ENCODE results near the gene IGFBP3. TPM values are rescaled to one million over a fixed set of nuclear protein-coding genes. Genes with fewer than 3 reads are reported as not detected.

Gene IGFBP3, protein sequence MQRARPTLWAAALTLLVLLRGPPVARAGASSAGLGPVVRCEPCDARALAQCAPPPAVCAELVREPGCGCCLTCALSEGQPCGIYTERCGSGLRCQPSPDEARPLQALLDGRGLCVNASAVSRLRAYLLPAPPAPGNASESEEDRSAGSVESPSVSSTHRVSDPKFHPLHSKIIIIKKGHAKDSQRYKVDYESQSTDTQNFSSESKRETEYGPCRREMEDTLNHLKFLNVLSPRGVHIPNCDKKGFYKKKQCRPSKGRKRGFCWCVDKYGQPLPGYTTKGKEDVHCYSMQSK
- total RNA-seq (2014; rRNA removed; shearing (Covaris generic)): 154 and 159 TPM in 2 replicates

DNA sequence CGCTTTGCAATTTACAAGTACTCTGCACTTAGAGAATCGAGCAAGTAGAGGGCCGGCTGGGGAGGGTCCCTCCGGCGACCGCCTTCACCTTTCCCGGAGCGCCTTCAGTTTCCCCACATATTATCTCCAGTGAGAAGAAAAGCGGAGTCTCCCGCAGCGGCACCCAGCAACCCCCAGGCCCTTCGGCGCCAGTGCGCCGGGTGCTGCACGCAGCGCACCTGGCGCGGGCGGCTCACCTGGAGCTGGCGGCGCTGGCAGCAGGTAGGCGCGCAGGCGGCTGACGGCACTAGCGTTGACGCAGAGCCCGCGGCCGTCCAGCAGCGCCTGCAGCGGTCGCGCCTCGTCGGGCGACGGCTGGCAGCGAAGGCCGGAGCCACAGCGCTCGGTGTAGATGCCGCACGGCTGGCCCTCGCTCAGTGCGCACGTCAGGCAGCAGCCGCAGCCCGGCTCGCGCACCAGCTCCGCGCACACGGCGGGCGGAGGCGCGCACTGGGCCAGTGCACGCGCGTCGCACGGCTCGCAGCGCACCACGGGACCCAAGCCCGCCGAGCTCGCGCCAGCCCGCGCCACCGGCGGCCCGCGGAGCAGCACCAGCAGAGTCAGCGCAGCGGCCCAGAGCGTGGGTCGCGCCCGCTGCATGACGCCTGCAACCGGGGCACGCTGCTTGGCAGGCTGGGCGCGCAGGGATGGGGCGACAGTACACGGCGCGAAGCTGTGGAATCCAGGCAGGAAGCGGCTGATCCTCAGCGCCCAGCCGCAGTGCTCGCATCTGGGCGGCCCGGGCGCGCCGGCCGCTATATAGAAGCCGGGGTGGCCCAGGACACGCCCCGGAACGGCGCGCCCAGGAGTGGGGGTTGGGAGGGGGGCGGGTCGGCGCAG lies at the start of gene IGFBP3:
Gene IGFBP3, minus strand, starts transcription at position 771 of the 879 bp plus-strand sequence. Its CDS starts 132 bp downstream, at position 639.

DNA sequence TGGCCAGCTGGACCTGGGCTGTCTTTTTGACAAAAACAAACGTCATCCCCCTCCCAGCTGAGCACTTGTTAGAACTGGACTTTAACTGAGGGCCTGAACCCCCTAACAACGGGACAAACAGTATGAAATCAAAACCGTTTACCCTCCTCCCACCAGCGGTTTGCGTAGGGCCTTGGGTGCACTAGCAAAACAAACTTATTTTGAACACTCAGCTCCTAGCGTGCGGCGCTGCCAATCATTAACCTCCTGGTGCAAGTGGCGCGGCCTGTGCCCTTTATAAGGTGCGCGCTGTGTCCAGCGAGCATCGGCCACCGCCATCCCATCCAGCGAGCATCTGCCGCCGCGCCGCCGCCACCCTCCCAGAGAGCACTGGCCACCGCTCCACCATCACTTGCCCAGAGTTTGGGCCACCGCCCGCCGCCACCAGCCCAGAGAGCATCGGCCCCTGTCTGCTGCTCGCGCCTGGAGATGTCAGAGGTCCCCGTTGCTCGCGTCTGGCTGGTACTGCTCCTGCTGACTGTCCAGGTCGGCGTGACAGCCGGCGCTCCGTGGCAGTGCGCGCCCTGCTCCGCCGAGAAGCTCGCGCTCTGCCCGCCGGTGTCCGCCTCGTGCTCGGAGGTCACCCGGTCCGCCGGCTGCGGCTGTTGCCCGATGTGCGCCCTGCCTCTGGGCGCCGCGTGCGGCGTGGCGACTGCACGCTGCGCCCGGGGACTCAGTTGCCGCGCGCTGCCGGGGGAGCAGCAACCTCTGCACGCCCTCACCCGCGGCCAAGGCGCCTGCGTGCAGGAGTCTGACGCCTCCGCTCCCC lies 32.7 kb downstream of the IGFBP3 start, which contains the start of gene IGFBP1:
Gene IGFBP1, plus strand, starts transcription at position 304 of the 808 bp plus-strand sequence. Its CDS starts 165 bp downstream, at position 469.

DNA sequence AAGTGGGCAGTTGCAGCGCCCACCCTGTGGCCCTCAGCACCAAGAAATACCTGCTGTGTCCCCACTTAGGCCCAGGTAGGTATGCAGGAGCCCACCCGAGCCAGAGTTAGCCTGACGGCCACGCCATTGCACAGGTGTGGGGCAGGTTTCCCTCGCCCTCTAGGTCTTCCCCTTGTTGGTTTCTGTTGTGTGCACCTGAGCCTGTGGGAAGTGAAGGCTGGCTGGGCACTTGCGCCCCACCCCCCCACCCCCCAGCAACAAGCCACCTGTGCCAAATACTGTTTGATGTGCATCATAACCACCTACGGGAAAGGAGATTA lies 48.1 kb downstream of the IGFBP3 start, which contains the start of gene CCDC201:
Gene CCDC201, minus strand, starts transcription at position 48 of the 320 bp plus-strand sequence. CDS start 75 bp downstream, outside the sequence.

Other genes with a start within 250 kb of the IGFBP3 start
- 0.23 TPM in 1 of 2 replicates, not detected in the other for gene CCDC201, start 48.2 kb downstream of the IGFBP3 start, total RNA-seq (2014; rRNA removed; shearing (Covaris generic))
- 0.38 TPM in 1 of 2 replicates, not detected in the other for gene IGFBP1, start 32.8 kb downstream of the IGFBP3 start, total RNA-seq (2014; rRNA removed; shearing (Covaris generic))